SIG-M5 treated with dmso at 0.1 percent for 504 hours (cell line): Measurements from ENCODE around the gene ZNF362.

Source experiments
- DNase-seq: peaks from one replicate; lab custom pipeline; 2025; ENCODE audit not compliant: unreplicated experiment; lab: John Stamatoyannopoulos, UW

The ZNF362 gene

DNA sequence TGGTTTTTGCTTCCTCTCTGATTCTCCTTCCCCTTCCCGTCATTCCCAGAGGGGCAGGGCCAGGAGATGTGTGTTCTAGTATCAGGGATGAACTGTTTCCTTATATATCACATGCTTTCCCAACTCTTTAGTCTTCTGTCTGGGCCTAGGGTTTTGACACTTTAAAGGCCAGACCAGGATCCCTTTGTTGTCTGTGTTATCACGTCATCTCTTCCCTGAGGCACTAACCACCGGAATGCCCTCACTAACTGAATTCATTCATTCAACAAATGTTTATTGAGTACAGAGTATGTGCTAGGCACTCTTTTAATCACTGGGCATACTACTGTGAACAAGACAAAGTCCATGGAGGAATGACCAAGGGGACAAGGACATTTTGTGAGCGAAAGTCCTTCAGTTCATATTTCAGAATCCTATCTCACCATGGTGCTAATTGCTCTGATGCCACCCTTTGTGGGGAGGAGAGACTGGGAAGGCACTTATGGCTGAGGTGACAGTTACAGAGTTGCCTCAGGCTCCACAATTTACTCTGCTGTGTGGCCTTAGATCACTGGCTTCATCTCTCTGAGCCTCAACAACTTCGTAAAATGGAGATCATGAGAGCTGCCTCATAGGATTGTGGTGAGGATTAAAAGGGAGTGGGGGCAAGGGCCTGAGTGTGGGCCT, 12.0 kb upstream of the ZNF362 start:
- DNase-seq = no peak

DNA sequence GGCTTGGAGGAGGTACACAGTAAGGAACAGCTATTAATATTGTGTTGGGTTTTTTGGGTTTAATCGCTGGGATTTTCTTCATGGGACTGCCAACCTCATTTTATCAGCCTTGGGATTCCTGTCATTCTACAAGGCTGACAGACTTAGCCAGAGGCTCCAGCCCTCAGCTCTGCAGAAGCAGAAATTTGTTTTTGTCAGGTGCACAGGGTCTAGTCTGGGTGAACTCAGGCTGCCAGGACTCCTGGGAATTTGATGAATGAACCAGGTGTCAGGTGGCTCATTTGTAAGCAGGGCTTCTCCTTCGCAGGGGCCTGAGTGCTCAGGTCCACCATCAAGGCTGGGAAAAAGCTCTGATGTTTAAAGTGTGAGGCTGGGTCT, 11.5 kb upstream of the ZNF362 start:
- no peak for DNase-seq

DNA sequence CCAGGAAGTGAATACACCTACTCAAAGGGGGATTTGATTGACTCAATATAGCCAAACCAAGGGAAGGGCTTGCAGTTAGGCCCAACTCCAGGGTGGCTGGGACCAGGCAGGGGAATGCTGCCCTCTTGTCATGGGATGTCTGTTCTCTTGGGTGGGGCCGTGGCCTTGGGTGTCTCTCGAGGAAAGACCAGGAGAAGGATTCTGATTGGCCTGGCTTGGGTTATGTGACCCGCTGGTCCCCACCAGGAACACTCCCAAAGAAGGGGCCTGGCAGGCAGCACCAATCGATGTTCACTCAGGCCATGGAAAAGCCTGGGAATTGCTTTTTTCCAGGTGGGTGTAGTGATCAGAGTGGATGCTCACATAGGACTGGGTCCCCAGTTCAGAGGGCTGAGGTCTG, 10.1 kb upstream of the ZNF362 start:
- DNase-seq = no peak

DNA sequence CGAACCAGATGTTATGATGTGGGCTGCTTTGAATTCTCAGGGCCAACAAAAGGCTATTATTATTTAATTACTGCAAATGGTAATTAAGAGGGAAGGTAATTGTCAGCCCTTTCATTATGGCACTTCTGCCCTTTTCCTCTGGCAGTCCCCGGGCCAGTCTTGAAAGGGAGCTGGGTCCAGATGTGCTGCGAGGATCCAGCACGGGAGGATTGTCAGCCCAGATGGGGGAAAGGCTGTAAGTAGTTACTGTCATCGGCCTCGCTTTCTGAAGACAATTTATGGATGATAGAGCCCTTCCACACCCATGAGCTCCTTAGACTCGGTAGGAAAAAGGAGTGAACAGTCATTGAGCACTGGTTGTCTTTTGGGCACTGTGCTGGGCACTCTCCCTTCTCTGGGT, 8.7 kb upstream of the ZNF362 start:
- no peak for DNase-seq

DNA sequence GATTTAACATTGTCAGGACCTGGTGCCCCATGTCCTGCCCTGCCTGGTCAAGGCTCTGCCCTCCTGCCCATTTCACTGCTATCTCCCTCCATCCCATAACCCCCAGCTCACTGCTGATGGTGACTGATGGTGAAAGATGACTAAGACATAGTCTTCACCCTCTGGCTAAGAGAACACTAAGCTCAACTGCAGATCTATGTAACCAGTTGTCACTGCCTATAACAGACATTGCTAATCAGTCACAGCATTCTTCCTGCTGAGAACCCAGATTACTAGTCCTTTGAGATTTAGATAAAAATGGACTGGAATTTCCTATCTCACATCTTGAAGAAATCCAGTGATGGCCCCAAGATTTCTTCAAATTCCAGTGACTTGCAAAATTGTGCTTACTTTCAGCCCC, 8.0 kb upstream of the ZNF362 start:
- no peak for DNase-seq

DNA sequence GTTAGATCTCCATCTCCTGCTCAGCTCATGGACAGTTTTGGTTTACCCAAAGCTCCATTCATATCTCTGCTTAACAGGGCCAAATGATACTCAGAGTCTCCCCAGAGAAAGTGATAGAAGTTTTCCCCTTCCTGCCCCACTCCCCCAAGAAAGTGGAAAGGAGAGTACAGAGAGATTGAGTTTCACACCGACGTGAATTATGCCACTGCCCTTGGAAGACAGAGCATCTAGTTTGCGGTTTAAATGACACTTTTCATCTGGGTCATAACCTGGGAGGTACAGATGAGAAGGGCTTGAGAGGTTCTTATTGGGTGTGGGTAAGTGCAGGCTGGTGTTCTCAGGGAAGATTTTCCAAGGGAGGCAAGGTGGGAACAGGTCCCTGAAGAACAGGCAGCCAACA, 6.9 kb upstream of the ZNF362 start:
- no peak for DNase-seq

DNA sequence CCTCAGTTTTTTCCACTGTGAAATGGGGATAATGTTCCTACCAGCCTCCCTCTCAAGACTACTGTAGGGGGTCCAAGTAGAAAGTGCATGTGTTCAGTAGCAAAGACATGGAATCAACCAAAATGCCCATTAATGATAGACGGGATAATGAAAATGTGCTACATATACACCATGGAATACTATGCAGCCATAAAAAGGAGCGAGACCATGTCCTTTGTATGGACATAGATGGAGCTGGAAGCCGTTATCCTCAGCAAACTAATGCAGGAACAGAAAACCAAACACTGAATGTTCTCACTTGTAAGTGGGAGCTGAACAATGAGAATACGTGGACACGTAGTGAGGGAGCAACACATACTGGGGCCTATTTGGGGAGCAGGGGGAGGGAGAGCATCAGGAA, 6.1 kb upstream of the ZNF362 start:
- no peak for DNase-seq

DNA sequence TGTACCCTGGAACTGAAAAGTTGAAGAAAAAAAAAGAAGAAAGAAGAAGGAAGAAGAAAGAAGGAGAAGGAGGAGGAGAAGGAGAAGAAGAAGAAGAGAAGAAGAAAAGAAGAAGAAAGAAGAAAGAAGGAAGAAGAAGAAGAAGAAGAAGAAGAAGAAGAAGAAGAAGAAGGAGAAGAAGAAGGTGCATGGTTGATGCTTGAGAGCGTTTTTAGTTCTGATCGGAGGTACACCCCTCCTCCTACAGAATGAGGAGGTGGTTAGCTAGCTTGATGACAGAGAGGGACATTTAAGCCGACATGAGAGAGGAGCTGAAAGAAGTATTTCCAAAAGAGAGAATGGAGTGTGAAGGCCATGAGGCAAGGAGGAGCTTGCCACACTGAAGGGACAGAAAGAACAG, 5.6 kb upstream of the ZNF362 start:
- no peak for DNase-seq

DNA sequence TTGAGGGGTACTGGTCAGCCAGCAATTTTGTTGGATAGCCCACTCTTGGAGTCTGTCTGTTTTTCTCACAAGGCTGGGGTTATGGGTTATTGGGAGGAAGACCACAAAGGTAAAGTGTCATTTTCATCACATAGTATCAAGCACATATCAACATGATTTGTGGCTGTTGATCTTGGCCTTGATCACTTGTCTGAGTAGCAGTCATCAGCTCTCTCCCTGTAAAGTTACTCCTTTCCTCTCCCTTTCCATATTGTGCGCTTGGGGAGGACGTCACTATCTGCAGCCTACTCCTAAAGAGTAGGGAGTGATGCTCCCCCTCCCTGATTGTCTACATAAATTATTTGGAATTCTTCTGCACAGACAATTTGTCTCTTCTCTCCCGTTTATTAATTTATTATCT, 1.8 kb upstream of the ZNF362 start:
- no peak for DNase-seq

DNA sequence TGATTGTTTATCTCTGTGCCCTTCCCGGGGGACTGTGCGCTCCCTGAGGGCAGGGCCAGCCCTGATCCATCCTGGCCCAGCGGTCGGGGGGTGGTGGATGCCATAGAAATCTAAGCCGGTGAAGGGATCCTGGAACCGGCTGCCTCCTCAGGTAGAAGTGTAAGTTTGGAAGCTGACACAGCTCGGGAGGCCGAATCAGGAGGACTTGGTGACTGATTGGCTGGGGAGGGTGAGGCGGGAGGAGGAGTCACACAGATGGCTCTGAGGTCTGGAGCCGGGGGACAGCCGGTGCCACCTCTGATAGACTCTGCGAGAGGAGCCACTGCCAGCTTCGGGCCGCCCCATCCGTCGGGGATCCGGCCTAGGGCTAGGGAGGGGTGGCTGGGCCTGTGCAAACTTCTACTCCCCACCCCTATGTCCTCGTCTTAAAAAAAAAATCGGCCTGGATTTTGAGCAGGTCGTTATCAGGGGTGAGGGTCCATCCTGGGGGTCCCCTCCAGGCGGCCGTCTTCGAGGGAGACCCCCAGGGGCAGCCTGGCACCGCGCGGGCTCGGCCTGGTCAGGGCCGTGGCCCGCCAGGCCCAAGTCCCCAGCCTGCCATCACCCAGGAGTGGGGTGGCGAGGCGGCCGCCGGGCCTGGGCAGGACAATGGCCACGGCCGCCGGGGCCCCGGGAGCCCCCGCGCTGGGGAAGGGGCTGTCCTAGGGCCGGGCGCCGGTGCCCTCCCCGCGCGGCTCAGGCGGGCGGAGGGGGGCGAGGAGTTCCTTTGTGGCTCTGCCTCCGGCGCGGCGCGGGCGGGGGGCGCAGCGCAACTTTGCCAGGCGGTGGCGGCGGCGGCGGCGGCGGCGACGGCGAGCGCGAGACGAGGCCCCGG, 708 bp upstream of the ZNF362 start:
- peak; percentile 27 for DNase-seq

DNA sequence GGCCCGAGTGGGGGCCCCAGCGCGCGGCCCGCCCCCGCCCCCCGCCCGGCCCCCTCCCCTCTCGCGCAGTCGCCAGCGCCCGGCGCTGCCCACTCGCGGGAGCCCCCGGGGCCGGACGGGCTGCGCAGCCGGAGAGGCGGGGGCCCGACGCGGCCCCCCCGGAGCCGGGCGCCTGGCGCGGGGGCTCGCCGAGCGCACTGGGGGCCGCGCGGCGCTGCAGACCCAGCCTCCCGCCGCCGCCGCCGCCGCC, 146 bp upstream of the ZNF362 start:
- DNase-seq = no peak

DNA sequence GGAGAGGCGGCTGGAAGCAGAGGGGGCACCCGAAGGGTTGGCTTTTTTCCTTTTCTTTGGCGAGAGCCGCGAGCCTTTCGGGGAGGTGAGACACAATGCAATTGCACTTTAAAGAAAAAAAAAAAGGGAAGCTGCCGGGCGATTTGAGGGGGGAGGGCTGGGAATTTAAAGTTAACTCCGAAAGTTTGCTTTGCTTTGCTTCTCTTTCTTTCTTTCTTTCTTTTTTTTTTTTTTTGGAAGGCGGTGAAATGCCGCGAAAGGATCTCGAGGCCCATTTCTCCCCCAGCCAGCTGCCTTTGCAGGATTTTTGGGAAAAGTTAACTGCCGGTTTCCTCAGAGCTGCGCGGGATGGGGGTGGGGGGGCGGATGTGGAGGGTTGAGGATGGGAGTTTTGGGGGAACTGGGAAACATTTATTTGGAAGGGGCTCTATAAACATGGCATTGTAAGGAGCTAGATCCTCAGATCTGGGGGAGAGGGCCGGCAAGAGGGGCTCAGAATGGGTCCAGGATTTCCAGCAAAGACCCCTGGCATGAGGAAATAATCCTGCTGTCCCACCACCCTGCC, 997 bp downstream of the ZNF362 start:
- DNase-seq = no peak

DNA sequence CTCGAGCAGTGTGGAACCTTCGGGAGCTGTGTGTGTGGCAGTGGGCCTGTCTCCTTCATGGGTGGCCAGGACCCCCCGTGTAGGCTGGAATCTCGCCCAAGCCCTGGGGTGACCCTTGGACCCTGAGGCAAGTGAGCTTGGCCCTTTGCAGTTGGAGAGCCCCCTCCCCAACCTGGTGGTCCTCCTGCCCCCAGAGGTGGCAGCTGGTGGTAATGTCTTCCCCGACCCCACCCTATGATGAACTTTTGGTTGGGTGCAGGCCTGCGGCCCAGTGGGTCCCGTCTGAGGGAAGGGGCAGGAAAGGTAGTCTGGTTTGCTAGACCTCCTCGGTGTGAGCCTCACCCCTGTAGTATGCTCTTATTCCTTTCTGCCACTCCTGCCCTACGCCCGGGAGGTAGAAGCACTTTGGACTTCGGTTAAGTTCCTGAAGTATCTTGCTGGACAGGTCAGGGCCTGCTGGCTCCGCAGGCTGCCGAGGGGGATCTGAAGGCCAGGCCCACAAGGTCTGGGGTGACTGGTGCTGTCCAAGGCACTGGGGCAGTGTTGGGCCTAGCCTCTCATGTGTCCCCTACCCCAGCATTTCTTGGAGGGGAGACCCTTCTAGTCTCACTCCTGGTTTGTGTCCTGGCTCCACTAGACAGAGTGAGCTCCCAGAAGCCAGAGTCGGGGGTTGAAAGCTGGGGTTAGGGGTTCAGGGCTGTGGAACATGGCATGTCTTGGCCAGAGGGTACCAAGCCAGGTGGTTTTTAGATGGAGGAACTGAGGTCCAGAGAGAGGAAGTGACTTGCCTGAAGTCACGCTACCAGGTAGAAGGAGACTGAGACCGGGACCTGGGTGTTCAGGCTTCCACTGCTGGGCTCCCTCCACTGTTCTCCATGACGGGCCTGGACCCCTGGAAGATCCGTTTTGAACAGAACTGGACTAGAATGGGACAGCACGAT, 1.8 kb downstream of the ZNF362 start:
- DNase-seq = no peak

DNA sequence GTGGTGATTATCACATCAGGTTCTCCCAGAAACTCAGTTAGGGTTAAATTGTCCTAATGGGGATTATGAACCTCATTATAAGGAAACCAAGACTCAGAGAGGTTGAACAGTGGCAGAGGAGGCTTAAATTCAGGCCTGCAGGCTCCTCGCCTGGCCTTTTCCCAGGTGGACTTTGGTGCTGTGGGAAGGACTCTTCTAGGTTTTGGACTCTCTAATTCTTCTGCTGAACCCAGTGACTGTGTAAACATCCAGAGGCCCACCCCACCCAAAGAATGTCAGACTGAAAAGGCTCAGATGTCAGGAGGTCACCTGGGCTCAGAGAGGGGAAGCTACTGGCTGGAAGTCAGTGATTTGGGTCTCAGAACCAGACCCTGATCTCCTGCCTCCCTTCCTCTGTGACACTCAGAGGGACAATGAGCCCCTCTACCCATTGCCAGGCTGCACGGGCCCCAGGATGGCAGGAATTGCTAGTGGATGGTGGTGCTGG, 2.5 kb downstream of the ZNF362 start:
- DNase-seq = no peak

DNA sequence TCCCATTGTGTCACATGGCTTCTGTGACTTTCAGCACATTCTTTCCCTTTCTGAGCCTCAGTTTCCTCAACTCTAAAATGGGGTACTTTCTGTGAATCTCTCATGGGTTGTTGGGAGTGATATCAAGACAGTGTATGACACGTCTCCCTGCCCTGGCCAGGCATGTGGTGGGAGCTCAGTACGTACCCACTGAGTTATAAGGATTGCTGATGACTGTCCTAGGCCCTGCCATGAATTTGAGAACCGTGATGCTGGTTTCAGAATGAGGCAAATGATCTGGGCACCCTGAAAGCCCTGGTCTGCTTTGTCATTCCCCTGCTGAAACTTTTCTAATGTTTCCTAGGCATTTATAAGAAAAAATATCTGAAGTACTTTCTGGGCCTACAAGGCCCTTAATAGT, 3.6 kb downstream of the ZNF362 start:
- no peak for DNase-seq

DNA sequence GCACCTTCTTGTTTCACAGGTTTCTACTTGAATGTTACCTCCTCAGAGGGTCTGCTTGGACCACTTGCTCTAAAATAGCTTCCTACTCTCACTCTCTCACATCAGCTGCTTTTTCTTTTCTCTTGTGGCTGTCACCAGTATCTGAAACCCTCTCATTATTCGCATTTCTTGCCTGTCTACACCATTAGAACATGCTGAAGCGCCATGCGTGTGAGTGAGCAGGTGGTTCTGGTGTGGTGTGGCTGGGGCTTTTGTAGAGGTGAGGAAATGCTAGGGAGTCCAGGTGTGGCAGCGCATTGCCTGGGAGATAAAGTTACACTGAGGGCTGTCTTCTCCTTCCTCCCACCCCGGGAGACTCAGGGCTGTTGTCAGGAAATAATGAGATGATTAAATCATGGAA, 4.1 kb downstream of the ZNF362 start:
- no peak for DNase-seq

DNA sequence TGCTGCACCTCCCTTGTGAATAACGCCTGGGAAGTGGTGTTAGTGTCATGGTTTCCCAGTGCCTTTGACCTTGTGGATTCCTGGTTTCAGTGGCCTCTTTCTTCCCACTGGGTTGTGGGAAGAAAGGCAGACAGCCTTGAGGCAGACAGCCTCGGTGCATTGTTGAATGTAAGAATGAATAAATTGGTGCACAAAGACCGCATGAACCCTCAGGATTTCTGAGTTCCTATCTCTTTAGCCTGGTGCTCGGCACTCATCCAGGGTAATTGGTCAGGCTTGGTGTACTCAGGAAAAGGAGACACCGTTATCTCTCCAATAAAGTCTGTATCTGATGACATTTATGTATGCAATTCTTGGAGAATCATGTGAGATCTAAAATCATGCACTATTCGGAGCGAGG, 5.1 kb downstream of the ZNF362 start:
- no peak for DNase-seq

DNA sequence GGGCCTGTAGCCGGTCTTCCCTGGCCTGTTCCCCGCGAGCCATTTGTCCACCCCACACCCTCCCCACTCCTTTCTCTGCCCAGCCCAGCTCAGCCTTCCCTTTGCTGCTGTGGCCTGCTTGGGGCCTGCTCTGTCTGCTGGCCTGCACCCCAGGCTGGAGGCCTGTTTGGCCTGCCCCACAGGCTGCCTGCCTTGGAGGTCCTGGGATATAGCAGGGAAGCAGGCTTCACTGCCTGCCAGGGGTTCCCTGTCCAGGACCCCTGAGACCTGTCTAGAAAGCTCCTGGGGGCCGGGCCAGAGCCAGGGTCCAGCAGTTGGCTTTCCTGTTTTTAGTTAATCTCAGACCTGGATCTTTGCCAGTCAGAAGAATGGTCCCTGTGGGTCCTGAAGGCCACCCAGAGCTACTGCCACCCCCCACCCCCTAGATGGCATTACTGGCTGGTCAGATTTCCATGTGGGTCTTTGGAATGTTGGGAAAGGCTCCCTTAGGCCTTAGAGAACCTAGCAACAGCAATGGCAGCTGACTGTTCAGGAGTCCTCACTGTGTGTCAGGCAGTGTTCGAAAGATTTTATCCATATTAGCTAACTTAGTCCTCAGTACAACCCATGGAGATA, 7.7 kb downstream of the ZNF362 start:
- no peak for DNase-seq

DNA sequence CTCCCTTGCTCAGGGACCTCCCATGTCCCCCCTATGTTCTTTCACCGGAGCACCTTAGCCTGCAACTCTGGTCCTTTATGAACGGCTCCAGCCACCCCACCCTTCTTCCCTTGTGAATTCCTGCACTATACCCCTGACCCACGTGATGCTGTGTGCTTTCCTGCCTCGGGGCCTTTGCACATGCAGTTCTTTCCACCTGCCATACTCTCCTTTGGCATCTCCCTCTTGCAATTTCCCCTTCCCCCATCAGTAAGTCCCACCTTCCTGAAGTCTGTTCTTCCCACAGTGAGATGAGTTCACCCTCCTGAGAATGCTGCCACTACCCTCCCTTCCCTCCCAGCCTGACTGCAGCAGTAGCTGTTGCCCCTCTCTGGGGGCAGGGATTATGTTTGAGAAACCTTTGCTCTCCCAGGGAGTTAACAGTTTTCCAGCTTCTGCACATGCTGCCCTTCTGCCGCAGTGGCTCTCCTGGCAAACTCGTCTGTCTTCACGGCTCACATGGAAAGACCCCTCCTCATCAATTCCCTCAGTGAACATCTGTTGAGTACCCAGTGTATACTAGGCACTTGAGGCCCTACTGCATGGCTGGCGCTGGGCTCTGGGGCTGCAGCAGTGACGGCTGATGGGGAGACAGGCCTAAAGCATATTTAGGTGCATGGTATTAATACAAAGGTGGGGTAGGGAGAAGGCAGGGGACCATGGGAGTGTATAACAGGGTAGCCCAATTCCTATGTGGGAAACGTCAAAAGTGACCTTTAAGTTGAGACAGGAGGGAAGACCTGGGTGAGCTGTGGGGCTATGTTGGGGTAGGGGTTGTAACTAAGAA, 9.7 kb downstream of the ZNF362 start:
- no peak for DNase-seq

DNA sequence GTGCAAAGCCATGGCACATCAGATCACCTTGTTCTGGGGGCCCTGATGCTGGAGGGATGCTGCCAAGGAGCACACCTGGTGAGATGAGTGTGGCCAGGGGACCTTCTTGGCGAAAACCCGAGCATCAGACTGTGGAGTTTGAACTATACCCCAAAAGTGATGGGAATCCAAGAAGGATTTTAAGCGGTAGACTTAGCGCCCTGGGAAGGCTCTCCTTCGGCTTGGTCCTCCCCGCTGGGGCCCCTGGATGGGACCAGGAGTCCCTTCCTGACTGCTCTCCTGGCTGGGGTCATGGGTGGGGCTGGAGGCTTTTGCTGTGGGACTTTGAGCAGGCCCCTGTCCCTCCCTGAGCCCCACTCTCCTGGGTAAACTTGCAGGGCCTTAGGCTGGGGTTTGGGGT, 10.5 kb downstream of the ZNF362 start:
- no peak for DNase-seq
